Loucy (cell line): ENCODE measurements around the gene ARL14.

ENCODE experiments used
- EZH2phosphoT487 ChIP-seq: fragments of 200-600 bp; IDR thresholded peaks from 2 replicates; pipeline ENCODE4 v1.6.1; 2018; ENCODE audit warnings: antibody characterized with exemption, mild to moderate bottlenecking, moderate library complexity, borderline replicate concordance
- TF ChIP-seq, protein P1 (sequence below): fragments of 200-600 bp; sonication (generic); conservative IDR thresholded peaks from 2 replicates; pipeline ENCODE4 v1.5.1; 2014; ENCODE audit warnings: mild to moderate bottlenecking, antibody characterized with exemption, low read length

DNA sequence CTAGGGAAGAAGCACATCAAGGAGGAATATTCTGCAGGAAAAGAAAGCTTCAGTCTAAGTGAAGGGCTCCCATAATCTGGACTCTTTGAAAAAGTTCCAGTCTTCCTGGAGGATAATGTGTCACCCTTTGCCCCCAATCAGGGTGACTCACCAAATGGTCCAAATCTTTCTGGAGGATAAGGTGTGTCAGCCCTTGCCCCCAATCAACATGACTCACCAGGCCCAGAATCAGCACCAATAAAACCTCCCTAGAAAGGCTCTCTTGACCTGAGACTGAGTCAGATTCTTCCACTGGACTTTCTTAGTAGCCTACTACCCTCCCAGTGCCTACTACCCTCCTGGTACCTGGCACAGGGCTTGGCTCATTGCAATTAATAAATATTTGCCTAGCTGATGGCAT is 9.5 kb upstream of the ARL14 start:
- TF ChIP-seq, protein P1, sequence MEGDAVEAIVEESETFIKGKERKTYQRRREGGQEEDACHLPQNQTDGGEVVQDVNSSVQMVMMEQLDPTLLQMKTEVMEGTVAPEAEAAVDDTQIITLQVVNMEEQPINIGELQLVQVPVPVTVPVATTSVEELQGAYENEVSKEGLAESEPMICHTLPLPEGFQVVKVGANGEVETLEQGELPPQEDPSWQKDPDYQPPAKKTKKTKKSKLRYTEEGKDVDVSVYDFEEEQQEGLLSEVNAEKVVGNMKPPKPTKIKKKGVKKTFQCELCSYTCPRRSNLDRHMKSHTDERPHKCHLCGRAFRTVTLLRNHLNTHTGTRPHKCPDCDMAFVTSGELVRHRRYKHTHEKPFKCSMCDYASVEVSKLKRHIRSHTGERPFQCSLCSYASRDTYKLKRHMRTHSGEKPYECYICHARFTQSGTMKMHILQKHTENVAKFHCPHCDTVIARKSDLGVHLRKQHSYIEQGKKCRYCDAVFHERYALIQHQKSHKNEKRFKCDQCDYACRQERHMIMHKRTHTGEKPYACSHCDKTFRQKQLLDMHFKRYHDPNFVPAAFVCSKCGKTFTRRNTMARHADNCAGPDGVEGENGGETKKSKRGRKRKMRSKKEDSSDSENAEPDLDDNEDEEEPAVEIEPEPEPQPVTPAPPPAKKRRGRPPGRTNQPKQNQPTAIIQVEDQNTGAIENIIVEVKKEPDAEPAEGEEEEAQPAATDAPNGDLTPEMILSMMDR: no peak
- no peak for TF ChIP-seq EZH2phosphoT487
